H1 (cell line): Measurements from ENCODE around the gene MRPL34. TPM values are rescaled to one million over a fixed set of nuclear protein-coding genes. Genes with fewer than 3 reads are reported as not detected.

ENCODE experiments used
- CTCF ChIA-PET: fragments of 300-600 bp; sonication (Branson Sonifier 250); formaldehyde crosslinking; loops from one replicate; lab custom pipeline; 2021; ENCODE audit not compliant: partially characterized antibody; lab: Charles Lee
- POLR2A ChIA-PET: fragments of 300-600 bp; sonication (Branson Sonifier 250); formaldehyde crosslinking; loops from one replicate; lab custom pipeline; 2021; ENCODE audit warnings: inconsistent platforms; ENCODE audit not compliant: partially characterized antibody; lab: Charles Lee
- DNase-seq, 2 experiments: peaks; one replicate each; pipeline versions ENCODE4 v3.0.0 to v3.0.0-alpha.2; 2010 to 2022; ENCODE audit warnings: low spot score in 2 of 2, low read depth in 1 of 2, mixed read lengths in 1 of 2
- FAIRE-seq: peaks from 2 replicates; lab custom pipeline; 2011; peaks lifted over from hg19 to GRCh38; lab: Jason Lieb, UNC
- H2AFZ ChIP-seq: 2 replicates; pipeline ENCODE4 v1.8.1; 2012; ENCODE audit warnings: low read length, inconsistent platforms
- H2AK5ac ChIP-seq: 2 replicates; pipeline ENCODE4 v1.6.1; 2013; ENCODE audit warnings: low read depth, low read length
- H2BK120ac ChIP-seq: replicated peaks from 2 replicates; pipeline ENCODE3; 2013; ENCODE audit warnings: low read depth, low read length, inconsistent platforms
- H2BK12ac ChIP-seq: 2 replicates; pipeline ENCODE4 v1.6.1; 2013; ENCODE audit warnings: low read depth, low read length
- H2BK15ac ChIP-seq: 2 replicates; pipeline ENCODE4 v1.6.1; 2013; ENCODE audit warnings: low read length
- H2BK20ac ChIP-seq: 2 replicates; pipeline ENCODE4 v1.6.1; 2013; ENCODE audit warnings: low read length
- H2BK5ac ChIP-seq: 2 replicates; pipeline ENCODE4 v1.6.1; 2013; ENCODE audit warnings: low read depth, low read length
- H3K14ac ChIP-seq: 2 replicates; pipeline ENCODE4 v1.6.1; 2013; ENCODE audit warnings: inconsistent platforms; ENCODE audit not compliant: insufficient read length
- H3K18ac ChIP-seq: 2 replicates; pipeline ENCODE4 v1.6.1; 2013; ENCODE audit warnings: low read length; ENCODE audit errors: extremely low read depth
- H3K23ac ChIP-seq: 2 replicates; pipeline ENCODE4 v1.6.1; 2013; ENCODE audit warnings: inconsistent platforms; ENCODE audit not compliant: insufficient read length
- H3K23me2 ChIP-seq: 2 replicates; pipeline ENCODE4 v1.6.1; 2013; ENCODE audit warnings: low read depth, low read length
- H3K27ac ChIP-seq: 2 replicates; pipeline ENCODE4 v1.6.1; 2011; ENCODE audit warnings: low read depth, low read length, inconsistent platforms
- H3K27me3 ChIP-seq, 4 experiments: replicated peaks in 1 of 4; 1 replicate in 1 of 4; 2 replicates in 3 of 4; pipeline versions ENCODE4 v1.6.1 to v1.8.1; 2011 to 2013; ENCODE audit warnings: low read length in 3 of 4, mild to moderate bottlenecking in 3 of 4, inconsistent platforms in 2 of 4, mixed read lengths in 2 of 4, moderate library complexity in 1 of 4; ENCODE audit not compliant: control insufficient read depth in 3 of 4, insufficient read depth in 3 of 4; ENCODE audit errors: extremely low read depth in 1 of 4
- H3K36me3 ChIP-seq, 4 experiments: 2 replicates each; pipeline versions ENCODE4 v1.6.1 to v1.8.1; 2011 to 2013; ENCODE audit warnings: mild to moderate bottlenecking in 4 of 4, low read length in 3 of 4, moderate library complexity in 2 of 4, control low read depth in 1 of 4, inconsistent platforms in 1 of 4; ENCODE audit not compliant: insufficient read depth in 4 of 4, control insufficient read depth in 2 of 4
- H3K4ac ChIP-seq: replicated peaks from 2 replicates; pipeline ENCODE3; 2013; ENCODE audit warnings: low read length, low read depth, mixed read lengths, inconsistent platforms; ENCODE audit not compliant: insufficient read length
- H3K4me1 ChIP-seq, 4 experiments: replicated peaks in 1 of 4; 1 replicate in 1 of 4; 2 replicates in 3 of 4; pipeline versions ENCODE4 v1.6.1 to v1.8.1; 2011 to 2013; ENCODE audit warnings: low read length in 3 of 4, inconsistent platforms in 2 of 4, mixed read lengths in 1 of 4; ENCODE audit not compliant: insufficient read depth in 4 of 4, control insufficient read depth in 3 of 4
- H3K4me2 ChIP-seq, 2 experiments: 2 replicates each; pipeline versions ENCODE4 v1.6.1 to v1.8.1; 2011 to 2013; ENCODE audit warnings: low read depth in 2 of 2, low read length in 2 of 2, control low read depth in 1 of 2, inconsistent platforms in 1 of 2, mild to moderate bottlenecking in 1 of 2; ENCODE audit not compliant: insufficient read depth in 1 of 2
- H3K4me3 ChIP-seq, 4 experiments: fragments of 200-600, 300-600 bp in 1 of 4; sonication (generic), shearing (Covaris generic), sonication (Bioruptor Twin) in 1 of 4; 2 replicates each; pipeline versions ENCODE4 v1.5.1 to v1.8.1; 2011 to 2016; ENCODE audit warnings: low read length in 4 of 4, low read depth in 3 of 4, control low read depth in 2 of 4, inconsistent platforms in 2 of 4, mild to moderate bottlenecking in 2 of 4, mixed read lengths in 1 of 4, moderate library complexity in 1 of 4; ENCODE audit not compliant: insufficient read depth in 2 of 4; ENCODE audit errors: extremely low read depth in 1 of 4
- H3K56ac ChIP-seq: replicated peaks from 2 replicates; pipeline ENCODE3; 2013; ENCODE audit warnings: low read depth, mild to moderate bottlenecking, mixed read lengths, low read length, inconsistent platforms; ENCODE audit not compliant: insufficient read length
- H3K79me1 ChIP-seq: 2 replicates; pipeline ENCODE4 v1.6.1; 2013; ENCODE audit warnings: low read depth, low read length, control low read depth
- H3K79me2 ChIP-seq, 2 experiments: 2 replicates each; pipeline versions ENCODE4 v1.6.1 to v1.8.1; 2012 to 2013; ENCODE audit warnings: low read length in 2 of 2, mild to moderate bottlenecking in 2 of 2, inconsistent platforms in 1 of 2; ENCODE audit not compliant: insufficient read depth in 2 of 2, control insufficient read depth in 1 of 2
- H3K9ac ChIP-seq, 4 experiments: replicated peaks in 1 of 4; 1 replicate in 1 of 4; 2 replicates in 3 of 4; pipeline versions ENCODE4 v1.6.1 to v1.8.1; 2011 to 2013; ENCODE audit warnings: low read depth in 3 of 4, low read length in 3 of 4, control low read depth in 2 of 4, mild to moderate bottlenecking in 2 of 4, moderate library complexity in 2 of 4, inconsistent platforms in 1 of 4; ENCODE audit errors: extremely low read depth in 1 of 4
- H3K9me3 ChIP-seq, 2 experiments: 2 replicates each; pipeline versions ENCODE4 v1.6.1 to v1.8.1; 2012 to 2013; ENCODE audit warnings: mild to moderate bottlenecking in 2 of 2, moderate library complexity in 2 of 2, control low read depth in 1 of 2, inconsistent platforms in 1 of 2, low read depth in 1 of 2, low read length in 1 of 2, mixed read lengths in 1 of 2; ENCODE audit not compliant: insufficient read depth in 2 of 2
- H4K20me1 ChIP-seq, 2 experiments: replicated peaks in 1 of 2; 2 replicates each; pipeline versions ENCODE3 to v1.8.1; 2011 to 2013; ENCODE audit warnings: inconsistent platforms in 2 of 2, low read length in 2 of 2, mild to moderate bottlenecking in 1 of 2; ENCODE audit not compliant: insufficient read depth in 2 of 2, control insufficient read depth in 1 of 2
- H4K5ac ChIP-seq: 2 replicates; pipeline ENCODE4 v1.6.1; 2013; ENCODE audit warnings: low read length, low read depth, mixed read lengths, inconsistent platforms; ENCODE audit not compliant: insufficient read length
- H4K8ac ChIP-seq: 2 replicates; pipeline ENCODE4 v1.8.0; 2013; ENCODE audit warnings: mild to moderate bottlenecking, moderate library complexity, low read length, inconsistent platforms; ENCODE audit not compliant: insufficient read depth; ENCODE audit errors: extremely low read depth
- H4K91ac ChIP-seq: replicated peaks from 2 replicates; pipeline ENCODE3; 2013; ENCODE audit warnings: low read length, mixed read lengths, inconsistent platforms; ENCODE audit not compliant: insufficient read length
- TAF7 ChIP-seq: optimal IDR thresholded peaks from 2 replicates; pipeline ENCODE3; 2011; ENCODE audit warnings: low read depth, mild to moderate bottlenecking, inconsistent platforms, low read length, moderate library complexity, borderline replicate concordance
- WGBS, 2 experiments: shearing (Covaris generic) in 1 of 2; methylation state at CpG; one replicate each; pipeline versions ENCODE4 v1.1.6 to v1.1.7; 2013 to 2015; ENCODE audit warnings: low lambda C conversion rate in 2 of 2, mixed read lengths in 2 of 2, inconsistent platforms in 1 of 2, low coverage in 1 of 2, missing lambda C conversion rate in 1 of 2; ENCODE audit not compliant: insufficient replicate concordance in 2 of 2, insufficient coverage in 1 of 2, insufficient read length in 1 of 2; ENCODE audit errors: extremely low coverage in 1 of 2, missing lambda C conversion rate in 1 of 2; 5-methylcytosine and 5-hydroxymethylcytosine counted together
- polyA plus RNA-seq, 7 experiments: library from polyadenylated mRNA; depleted of rRNA in 3 of 7; stranded (reverse) in 5 of 7; unstranded in 2 of 7; fragments of >200 nt in 5 of 7; fragments of 200-250 nt in 2 of 7; gene quantifications; 1 replicate in 5 of 7; 2 replicates in 1 of 7; 4 replicates in 1 of 7; pipeline versions ENCODE4 v1.2.1 to v1.2.3, GENCODE V29; 2011 to 2013; ENCODE audit warnings: missing spikeins in 2 of 7, mixed read lengths in 2 of 7
- total RNA-seq: library from RNA; stranded (reverse); fragmentation: NEBNext Ultra II Directional; extraction: Animal tissue kit (Norgen Biotek cat#: 25700); gene quantifications from 2 replicates; pipeline ENCODE4 v1.2.1, GENCODE V29; 2021

Gene MRPL34
- total and polyA plus RNA-seq, 2 of the 8 experiments (the other 6 are each of a cell fraction or from before 2014, with no cell fraction given), result 91.9 to 99.6 TPM

GRCh38 chr19:17323300-17323963 is 17.8 kb downstream of the MRPL34 start:
- Histone ChIP-seq H3K9ac (no peak overlapping the region), H2BK20ac (no peak overlapping the region), H4K5ac (no peak overlapping the region), H3K27ac (no peak overlapping the region), H3K4me1 (peaks cover 0 to 12% (median 7%) of the 10 kb centered on the region in 4 experiments; a peak in 4 of 7 replicates), H3K4me2 (no peak overlapping the region), H3K14ac (no peak overlapping the region), H3K4ac (no peak overlapping the region)
- CTCF ChIA-PET, result no interaction called here
- TF ChIP-seq TAF7, result no peak
- TF ChIP-seq, all 59 proteins: peak for 0
- FAIRE-seq (no peak), DNase-seq (no peak)
- H3K23ac ChIP-seq, result no peak overlapping the region
- H4K91ac ChIP-seq, result no peak overlapping the region
- H3K18ac ChIP-seq, result no peak overlapping the region
- no peak overlapping the region for H2BK12ac ChIP-seq
- whole genome bisulfite sequencing, 2 experiments, result 93% methylated on average over 19 of the region's 56 CpGs; no CpG with 5 or more reads in 1 of the 2 experiments
- peaks cover 0 to 3% of the 10 kb centered on the region in 2 experiments for H4K20me1 ChIP-seq
- peaks cover 2% of the 10 kb centered on the region; the same call in 1 of the 2 replicates for H3K23me2 ChIP-seq
- H2AFZ ChIP-seq, result no peak overlapping the region
- H2BK120ac ChIP-seq, result no peak overlapping the region
- H3K36me3 ChIP-seq, result peaks cover 2 to 38% (median 15%) of the 10 kb centered on the region in 4 experiments; a peak in 5 of 8 replicates
- no peaks in the 10 kb centered on the region for H3K79me2 ChIP-seq
- no peak overlapping the region for H4K8ac ChIP-seq
- no peak overlapping the region for H2AK5ac ChIP-seq
- no peaks in the 10 kb centered on the region for H3K9me3 ChIP-seq
- H3K4me3 ChIP-seq, result no peak overlapping the region
- no peak overlapping the region for H2BK5ac ChIP-seq
- POLR2A ChIA-PET, result interaction anchor here (0.6 to 17.1 kb wide), 4 partner anchors 13 to 40 kb away, joined by 3 to 329 read pairs (median 52); partner anchors contain the start of genes ABHD8, ANO8, DDA1 and GTPBP3
- H3K79me1 ChIP-seq, result no peaks in the 10 kb centered on the region; the same call in 1 of the 2 replicates
- H3K27me3 ChIP-seq, result no peaks in the 10 kb centered on the region
- H2BK15ac ChIP-seq, result no peak overlapping the region
- no peak overlapping the region for H3K56ac ChIP-seq
